Type B pancreatic cell (in vitro differentiated cells): ENCODE data around the gene BCAT1. TPM values are rescaled to one million over a fixed set of nuclear protein-coding genes. Genes with fewer than 3 reads are reported as not detected.

ENCODE experiments used
- DNase-seq: peaks from one replicate; pipeline ENCODE4 v3.0.0; 2021; ENCODE audit warnings: mixed read lengths; ENCODE audit not compliant: unreplicated experiment; ENCODE audit errors: extremely low spot score
- H3K27ac Mint-ChIP-seq: 2 replicates; pipeline ENCODE4 v1.8.0; 2021; ENCODE audit warnings: mild to moderate bottlenecking, mixed read lengths
- H3K27me3 Mint-ChIP-seq: 2 replicates; pipeline ENCODE4 v1.8.0; 2021; ENCODE audit warnings: mixed read lengths
- H3K36me3 Mint-ChIP-seq: 2 replicates; pipeline ENCODE4 v1.8.0; 2021; ENCODE audit warnings: mixed read lengths
- H3K4me1 Mint-ChIP-seq: one replicate; pipeline ENCODE4 v1.8.0; 2021; ENCODE audit warnings: mixed read lengths; ENCODE audit not compliant: unreplicated experiment
- H3K4me3 Mint-ChIP-seq: 2 replicates; pipeline ENCODE4 v1.8.0; 2021; ENCODE audit warnings: mild to moderate bottlenecking, mixed read lengths
- H3K9me3 Mint-ChIP-seq: 2 replicates; pipeline ENCODE4 v1.8.0; 2021; ENCODE audit warnings: mixed read lengths
- CTCF ChIP-seq: fragments of 200-600 bp; sonication (generic); conservative IDR thresholded peaks from 2 replicates; pipeline ENCODE4 v1.5.0; 2021; ENCODE audit warnings: antibody characterized with exemption, mild to moderate bottlenecking
- total RNA-seq: library from RNA; stranded (reverse); gene quantifications from 2 replicates; pipeline ENCODE4 v1.2.1, GENCODE V29; 2021; ENCODE audit warnings: low replicate concordance

Gene BCAT1
- total RNA-seq, 1 donor from 2014 or later: 153 TPM

GRCh38 chr12:24797901-24798300 is 151.0 kb downstream of the BCAT1 start:
- no peak for TF ChIP-seq CTCF
- Mint-ChIP-seq H3K4me3 (no peak overlapping the region), H3K27me3 (peaks cover 6% of the 10 kb centered on the region), H3K36me3 (peaks cover 5% of the 10 kb centered on the region), H3K27ac (no peak overlapping the region), H3K9me3 (no peaks in the 10 kb centered on the region), H3K4me1 (peaks cover 3% of the 10 kb centered on the region)
- DNase-seq: no peak

- Mint-ChIP-seq H3K27me3 (peaks cover 6% of the 10 kb centered on the region), H3K4me3 (no peak overlapping the region), H3K9me3 (no peaks in the 10 kb centered on the region), H3K4me1 (peaks cover 4% of the 10 kb centered on the region), H3K36me3 (peaks cover 3% of the 10 kb centered on the region), H3K27ac (no peak overlapping the region)
- TF ChIP-seq CTCF: no peak
- no peak for DNase-seq
These were observed 152.0 kb downstream of the BCAT1 start for GRCh38 chr12:24796876-24797275.

DNA sequence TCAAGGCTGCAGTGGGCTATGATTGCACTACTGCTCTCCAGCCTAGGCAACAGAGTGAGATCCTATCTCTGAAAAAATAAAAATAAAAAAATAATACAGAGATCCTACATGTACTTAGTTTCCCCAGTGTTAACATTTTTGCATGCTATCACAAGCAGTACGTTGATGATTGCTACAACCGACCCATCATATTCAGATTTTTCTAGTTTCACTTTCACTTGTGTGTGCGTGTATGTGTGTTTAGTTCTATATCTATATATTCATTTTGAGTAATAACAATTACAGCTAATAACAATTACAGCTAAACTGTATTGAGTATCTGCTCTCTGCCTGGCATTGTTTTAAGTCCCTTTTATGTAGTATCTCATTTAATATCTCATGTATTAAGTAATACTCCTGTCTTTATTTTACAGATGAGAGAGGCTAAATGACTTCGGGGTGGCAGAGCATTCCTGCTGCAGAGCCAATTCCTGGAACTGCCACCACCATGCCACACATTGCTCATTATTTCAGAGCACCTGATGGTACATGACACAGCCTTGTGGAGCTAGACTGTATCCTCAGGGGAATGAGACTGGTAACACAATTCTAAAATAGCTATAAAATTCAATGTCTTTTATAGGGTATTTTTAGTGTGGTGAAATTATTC is 153.1 kb downstream of the BCAT1 start:
- TF ChIP-seq CTCF: no peak
- no peak overlapping the region for H3K4me3 Mint-ChIP-seq
- peaks cover 10% of the 10 kb centered on the region for H3K27me3 Mint-ChIP-seq
- no peak for DNase-seq
- peaks cover 4% of the 10 kb centered on the region for H3K4me1 Mint-ChIP-seq
- no peak overlapping the region for H3K27ac Mint-ChIP-seq
- H3K9me3 Mint-ChIP-seq: no peaks in the 10 kb centered on the region
- peaks cover 3% of the 10 kb centered on the region for H3K36me3 Mint-ChIP-seq

GRCh38 chr12:24791622-24792021 is 157.3 kb downstream of the BCAT1 start:
- H3K27me3 Mint-ChIP-seq: peaks cover 8% of the 10 kb centered on the region

DNA sequence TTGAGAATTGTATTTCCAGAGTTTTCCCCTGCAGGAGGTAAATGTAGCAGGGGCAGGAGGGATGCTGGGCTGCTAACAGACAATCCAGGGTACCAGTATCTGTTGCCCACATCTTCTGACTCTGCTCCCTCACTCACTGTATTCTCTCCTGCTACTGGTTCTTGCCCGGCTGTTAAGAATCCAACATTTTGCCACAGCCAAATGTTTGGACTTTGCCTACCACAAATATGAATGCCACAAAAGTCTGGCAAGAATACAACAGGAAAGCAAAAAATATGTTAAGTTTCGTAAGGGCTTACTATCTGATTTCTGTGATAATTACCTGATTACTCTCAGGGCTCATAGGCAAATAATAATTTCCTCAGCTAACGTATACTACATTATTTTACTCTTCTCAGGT is 160.0 kb downstream of the BCAT1 start:
- peaks cover 4% of the 10 kb centered on the region for H3K4me1 Mint-ChIP-seq
- no peak overlapping the region for H3K4me3 Mint-ChIP-seq
- H3K27me3 Mint-ChIP-seq: peaks cover 10% of the 10 kb centered on the region
- no peaks in the 10 kb centered on the region for H3K36me3 Mint-ChIP-seq
- H3K27ac Mint-ChIP-seq: no peak overlapping the region
- no peak for DNase-seq
- no peaks in the 10 kb centered on the region for H3K9me3 Mint-ChIP-seq
- TF ChIP-seq CTCF: no peak

More at GRCh38 chr12:24791622-24792021, 157.3 kb downstream of the BCAT1 start:
- Mint-ChIP-seq H3K4me1 (peaks cover 4% of the 10 kb centered on the region), H3K9me3 (no peaks in the 10 kb centered on the region), H3K27ac (no peak overlapping the region), H3K4me3 (no peak overlapping the region), H3K36me3 (no peaks in the 10 kb centered on the region)
- no peak for TF ChIP-seq CTCF
- DNase-seq: no peak
